ENCODE data around the gene RUNX2. TPM values are rescaled to one million over a fixed set of nuclear protein-coding genes. Genes with fewer than 3 reads are reported as not detected.

Gene RUNX2
- total RNA-seq, 1 donor from 2014 or later: not detected

GRCh38 chr6:45586216-45587171 is 258.4 kb downstream of the RUNX2 start:
- TF ChIP-seq CTCF (IDR thresholded peaks at IDR 0.05; ENCODE audit: partially characterized antibody, unreplicated experiment): no peak
- Mint-ChIP-seq H3K36me3 (ENCODE audit: unreplicated experiment) (no peaks in the 10 kb centered on the region), H3K4me3 (ENCODE audit: unreplicated experiment) (no peak overlapping the region), H3K27me3 (ENCODE audit: unreplicated experiment) (no peaks in the 10 kb centered on the region), H3K9me3 (ENCODE audit: unreplicated experiment) (peaks cover 1% of the 10 kb centered on the region), H3K4me1 (ENCODE audit: low read depth, unreplicated experiment) (peaks cover 7% of the 10 kb centered on the region), H3K27ac (ENCODE audit: unreplicated experiment) (no peak overlapping the region)
- no peak for DNase-seq

- TF ChIP-seq CTCF (IDR thresholded peaks at IDR 0.05; ENCODE audit: partially characterized antibody, unreplicated experiment): no peak
- no peak overlapping the region for H3K27ac Mint-ChIP-seq (ENCODE audit: unreplicated experiment)
- H3K9me3 Mint-ChIP-seq (ENCODE audit: unreplicated experiment): peaks cover 1% of the 10 kb centered on the region
- no peaks in the 10 kb centered on the region for H3K36me3 Mint-ChIP-seq (ENCODE audit: unreplicated experiment)
- H3K4me1 Mint-ChIP-seq (ENCODE audit: low read depth, unreplicated experiment): peaks cover 7% of the 10 kb centered on the region
- DNase-seq: no peak
- no peak overlapping the region for H3K4me3 Mint-ChIP-seq (ENCODE audit: unreplicated experiment)
- H3K27me3 Mint-ChIP-seq (ENCODE audit: unreplicated experiment): no peaks in the 10 kb centered on the region
These were observed 259.3 kb downstream of the RUNX2 start for GRCh38 chr6:45587229-45588060.

GRCh38 chr6:45589367-45589766 is 261.2 kb downstream of the RUNX2 start:
- DNase-seq: no peak
- peaks cover 1% of the 10 kb centered on the region for H3K9me3 Mint-ChIP-seq (ENCODE audit: unreplicated experiment)

GRCh38 chr6:45590226-45590625 is 262.1 kb downstream of the RUNX2 start:
- Mint-ChIP-seq H3K36me3 (ENCODE audit: unreplicated experiment) (no peaks in the 10 kb centered on the region), H3K27me3 (ENCODE audit: unreplicated experiment) (no peaks in the 10 kb centered on the region), H3K4me3 (ENCODE audit: unreplicated experiment) (no peak overlapping the region), H3K27ac (ENCODE audit: unreplicated experiment) (no peak overlapping the region), H3K4me1 (ENCODE audit: low read depth, unreplicated experiment) (peaks cover 7% of the 10 kb centered on the region), H3K9me3 (ENCODE audit: unreplicated experiment) (peaks cover 1% of the 10 kb centered on the region)
- no peak for TF ChIP-seq CTCF (IDR thresholded peaks at IDR 0.05; ENCODE audit: partially characterized antibody, unreplicated experiment)
- DNase-seq: no peak

More at GRCh38 chr6:45589367-45589766, 261.2 kb downstream of the RUNX2 start:
- Mint-ChIP-seq H3K4me3 (ENCODE audit: unreplicated experiment) (no peak overlapping the region), H3K4me1 (ENCODE audit: low read depth, unreplicated experiment) (peaks cover 7% of the 10 kb centered on the region), H3K27ac (ENCODE audit: unreplicated experiment) (no peak overlapping the region), H3K36me3 (ENCODE audit: unreplicated experiment) (no peaks in the 10 kb centered on the region), H3K27me3 (ENCODE audit: unreplicated experiment) (no peaks in the 10 kb centered on the region)
- no peak for TF ChIP-seq CTCF (IDR thresholded peaks at IDR 0.05; ENCODE audit: partially characterized antibody, unreplicated experiment)
